B cell (primary cell): Measurements from ENCODE around the gene EHBP1. TPM values are rescaled to one million over a fixed set of nuclear protein-coding genes. Genes with fewer than 3 reads are reported as not detected.

Experiments used
- ATAC-seq: fragments of 200-7000 bp; cut with Tn5 transposase; one replicate; pipeline ENCODE4 v1.10.0; 2021; ENCODE audit warnings: low read depth, mild to moderate bottlenecking, moderate number of reproducible peaks, moderate library complexity
- CTCF ChIA-PET: fragments of 350-600 bp; sonication (Branson Sonifier 250); formaldehyde crosslinking; loops from one replicate; lab custom pipeline; 2021; ENCODE audit warnings: antibody characterized with exemption, inconsistent platforms; lab: Charles Lee
- POLR2A ChIA-PET: fragments of 350-600 bp; sonication (Branson Sonifier 250); formaldehyde crosslinking; loops from one replicate; lab custom pipeline; 2021; ENCODE audit warnings: antibody characterized with exemption; lab: Charles Lee
- DNase-seq: peaks from one replicate; pipeline ENCODE4 v3.0.0; 2013
- H2AFZ ChIP-seq: 2 replicates; pipeline ENCODE4 v1.6.1; 2012; ENCODE audit warnings: mild to moderate bottlenecking, low read depth, low read length; ENCODE audit not compliant: insufficient read depth, poor library complexity, severe bottlenecking
- H3K27ac ChIP-seq, 2 donors: 1 replicate in 1 of 2; 2 replicates in 1 of 2; pipeline ENCODE4 v1.5.1; 2012 to 2013; ENCODE audit warnings: low read length in 2 of 2, mild to moderate bottlenecking in 2 of 2, moderate library complexity in 1 of 2
- H3K27me3 ChIP-seq, 4 experiments: fragments of 200-600 bp in 1 of 4; sonication (generic) in 1 of 4; replicated peaks in 1 of 4; 1 replicate in 2 of 4; 2 replicates in 2 of 4; pipeline versions ENCODE4 v1.6.1 to v1.7.0; 2013 to 2016; ENCODE audit warnings: low read length in 3 of 4, mild to moderate bottlenecking in 2 of 4, mixed read lengths in 1 of 4, moderate library complexity in 1 of 4; ENCODE audit not compliant: insufficient read depth in 4 of 4, control insufficient read depth in 3 of 4; ENCODE audit errors: control extremely low read depth in 1 of 4
- H3K36me3 ChIP-seq, 2 experiments: replicated peaks in 1 of 2; 1 replicate in 1 of 2; 2 replicates in 1 of 2; pipeline versions ENCODE4 v1.6.1 to v1.7.1; 2013; ENCODE audit warnings: low read length in 1 of 2; ENCODE audit not compliant: insufficient read depth in 2 of 2, control insufficient read depth in 1 of 2; ENCODE audit errors: control extremely low read depth in 1 of 2, extremely low read depth in 1 of 2
- H3K4me1 ChIP-seq, 2 donors: fragments of 200-600 bp in 1 of 2; sonication (generic) in 1 of 2; 1 replicate in 1 of 2; 2 replicates in 1 of 2; pipeline versions ENCODE4 v1.5.1 to v1.6.1; 2013 to 2017; ENCODE audit warnings: low read length in 2 of 2; ENCODE audit not compliant: control insufficient read depth in 2 of 2, insufficient read depth in 2 of 2
- H3K4me2 ChIP-seq: replicated peaks from 2 replicates; pipeline ENCODE3; 2012; ENCODE audit warnings: mild to moderate bottlenecking, low read depth, low read length; ENCODE audit not compliant: poor library complexity, severe bottlenecking
- H3K4me3 ChIP-seq, 5 experiments: fragments of 200-600 bp in 1 of 5; sonication (generic) in 1 of 5; 1 replicate in 3 of 5; 2 replicates in 2 of 5; pipeline versions ENCODE4 v1.5.1 to v1.7.0; 2011 to 2016; ENCODE audit warnings: low read length in 4 of 5, mild to moderate bottlenecking in 4 of 5, low read depth in 2 of 5, control low read depth in 1 of 5, moderate library complexity in 1 of 5; ENCODE audit not compliant: insufficient read depth in 1 of 5; ENCODE audit errors: control extremely low read depth in 1 of 5, extremely low read depth in 1 of 5
- H3K79me2 ChIP-seq: fragments of 200-600 bp; sonication (generic); one replicate; pipeline ENCODE4 v1.6.0; 2016; ENCODE audit warnings: low read length; ENCODE audit not compliant: control insufficient read depth, insufficient read depth
- H3K9ac ChIP-seq: fragments of 200-600 bp; sonication (generic); 2 replicates; pipeline ENCODE4 v1.6.1; 2017; ENCODE audit warnings: mild to moderate bottlenecking, low read length, moderate library complexity
- H3K9me3 ChIP-seq, 3 donors: one replicate each; pipeline versions ENCODE4 v1.6.1 to v1.7.1; 2013; ENCODE audit warnings: low read length in 2 of 3; ENCODE audit not compliant: control insufficient read depth in 2 of 3, insufficient read depth in 1 of 3; ENCODE audit errors: control extremely low read depth in 1 of 3
- H4K20me1 ChIP-seq: 2 replicates; pipeline ENCODE4 v1.6.0; 2012; ENCODE audit warnings: mild to moderate bottlenecking, low read length; ENCODE audit not compliant: insufficient read depth, control insufficient read depth, poor library complexity, severe bottlenecking
- H3K27ac Mint-ChIP-seq: one replicate; pipeline ENCODE4 v1.8.0; 2021; ENCODE audit warnings: mixed read lengths
- H3K27me3 Mint-ChIP-seq: one replicate; pipeline ENCODE4 v1.8.0; 2021; ENCODE audit warnings: mixed read lengths
- H3K4me1 Mint-ChIP-seq: one replicate; pipeline ENCODE4 v1.8.0; 2021; ENCODE audit warnings: mixed read lengths
- H3K4me3 Mint-ChIP-seq: one replicate; pipeline ENCODE4 v1.8.0; 2021; ENCODE audit warnings: mixed read lengths
- H3K9me3 Mint-ChIP-seq: one replicate; pipeline ENCODE4 v1.8.0; 2022; ENCODE audit warnings: mixed read lengths; ENCODE audit not compliant: insufficient read depth
- CTCF ChIP-seq: fragments of 200-600 bp; IDR thresholded peaks from one replicate; pipeline ENCODE4 v1.8.0; 2022; ENCODE audit warnings: antibody characterized with exemption, mild to moderate bottlenecking
- EZH2 ChIP-seq: IDR thresholded peaks from 2 replicates; pipeline ENCODE4 v1.6.1; 2012; ENCODE audit warnings: borderline replicate concordance, low read depth, mild to moderate bottlenecking, moderate library complexity, low read length; ENCODE audit not compliant: insufficient read depth, poor library complexity, severe bottlenecking
- WGBS: methylation state at CpG from one replicate; pipeline ENCODE4 v1.1.5; 2013; ENCODE audit warnings: missing lambda C conversion rate; ENCODE audit not compliant: insufficient coverage; 5-methylcytosine and 5-hydroxymethylcytosine counted together
- intact Hi-C: fragments of 100-400 bp; cut with micrococcal nuclease; formaldehyde crosslinking; loops from one replicate; pipeline ENCODE4 v1.10.0; 2022
- polyA plus RNA-seq: library from polyadenylated mRNA; depleted of rRNA; stranded (reverse); fragments of >200 nt; gene quantifications from 2 replicates; pipeline ENCODE4 v1.2.3, GENCODE V29; 2012
- total RNA-seq, 2 donors: library from RNA; stranded (reverse); fragments of 120-200 nt in 1 of 2; gene quantifications; 1 replicate in 1 of 2; 2 replicates in 1 of 2; pipeline versions ENCODE4 v1.2.3 to v1.2.4, GENCODE V29; 2013 to 2022

Gene EHBP1
- total and polyA plus RNA-seq, 2 donors (not counting 1 experiment from before 2014, with no cell fraction given) = 8.8 to 34.7 TPM

GRCh38 chr2:62741127-62741526, 35.6 kb downstream of the EHBP1 start:
- ATAC-seq (no peak), DNase-seq (no peak)
- ChIA-PET CTCF (no interaction called here), POLR2A (no interaction called here)
- TF ChIP-seq EZH2 = no peak
- no peak for TF ChIP-seq CTCF
- Histone ChIP-seq H3K36me3 (no peaks in the 10 kb centered on the region), H2AFZ (no peak overlapping the region), H3K4me3 (no peak overlapping the region), H3K79me2 (peaks cover 21% of the 10 kb centered on the region), H3K27ac (no peak overlapping the region), H3K9me3 (no peaks in the 10 kb centered on the region), H3K9ac (no peak overlapping the region), H3K4me2 (no peak overlapping the region), H3K27me3 (no peaks in the 10 kb centered on the region), H3K4me1 (peaks cover 0 to 10% of the 10 kb centered on the region in 2 donors), H4K20me1 (peaks cover 12% of the 10 kb centered on the region)
- Mint-ChIP-seq H3K27ac (no peak overlapping the region), H3K4me1 (peaks cover 31% of the 10 kb centered on the region), H3K9me3 (no peaks in the 10 kb centered on the region), H3K4me3 (no peak overlapping the region), H3K27me3 (no peaks in the 10 kb centered on the region)
- intact Hi-C loops = no loop called here
- no CpG with 5 or more reads among the region's 3 CpGs for WGBS

- H3K27ac Mint-ChIP-seq = no peak overlapping the region
- peaks cover 31% of the 10 kb centered on the region for H3K4me1 Mint-ChIP-seq
- H3K27me3 Mint-ChIP-seq = no peaks in the 10 kb centered on the region
- no peaks in the 10 kb centered on the region for H3K36me3 ChIP-seq
- ATAC-seq (no peak), DNase-seq (no peak)
- H3K4me1 ChIP-seq = peaks cover 0 to 10% of the 10 kb centered on the region in 2 donors
- no peak for TF ChIP-seq CTCF
- no peak for TF ChIP-seq EZH2
- no CpG with 5 or more reads among the region's 1 CpG for WGBS
- H3K27me3 ChIP-seq = no peaks in the 10 kb centered on the region
- H3K27ac ChIP-seq = no peak overlapping the region
- H2AFZ ChIP-seq = no peak overlapping the region
- no peaks in the 10 kb centered on the region for H3K9me3 Mint-ChIP-seq
- H3K4me3 Mint-ChIP-seq = no peak overlapping the region
- ChIA-PET POLR2A (no interaction called here), CTCF (no interaction called here)
- H3K9me3 ChIP-seq = no peaks in the 10 kb centered on the region
- H4K20me1 ChIP-seq = peaks cover 6% of the 10 kb centered on the region
- no peak overlapping the region for H3K4me2 ChIP-seq
- H3K4me3 ChIP-seq = no peak overlapping the region
- intact Hi-C loops = no loop called here
- H3K9ac ChIP-seq = no peak overlapping the region
- H3K79me2 ChIP-seq = peaks cover 13% of the 10 kb centered on the region
These were observed 36.6 kb downstream of the EHBP1 start for GRCh38 chr2:62741954-62742722.
